Esophagus squamous epithelium (tissue), 4 donors: Measurements from ENCODE around the gene POU6F2.

Source experiments
- CTCF ChIP-seq, 6 experiments: fragments of 450-650 bp in 4 of 6; fragments of 200-600 bp in 2 of 6; sonication (generic) in 2 of 6; IDR thresholded peaks; one replicate each; pipeline ENCODE4 v1.5.1; 2016 to 2019; ENCODE audit warnings: antibody characterized with exemption in 6 of 6, mild to moderate bottlenecking in 4 of 6, moderate library complexity in 4 of 6
- POLR2A ChIP-seq, 4 donors: fragments of 450-650 bp; IDR thresholded peaks; one replicate each; pipeline ENCODE4 v1.6.1; 2017; ENCODE audit warnings: antibody characterized with exemption in 4 of 4, mild to moderate bottlenecking in 4 of 4, moderate library complexity in 3 of 4

GRCh38 chr7:38977685-38978084, at the start of gene POU6F2:
- no peak for TF ChIP-seq CTCF (IDR thresholded peaks at IDR 0.05)
- TF ChIP-seq POLR2A (IDR thresholded peaks at IDR 0.05), result no peak
